ENCODE measurements around the gene COPS8.

COPS8 gene

GRCh38 chr2:237085248-237086221 lies at the start of gene COPS8:
COPS8 (plus strand) TSS chr2:237085889; CDS start chr2:237085965, 76 bp downstream.
- peak; percentile 78 for DNase-seq (ENCODE audit: low read depth, low spot score)

- no peak for DNase-seq (ENCODE audit: low read depth, low spot score)
These were observed 46.2 kb upstream of the COPS8 start for GRCh38 chr2:237039301-237040031.

DNA sequence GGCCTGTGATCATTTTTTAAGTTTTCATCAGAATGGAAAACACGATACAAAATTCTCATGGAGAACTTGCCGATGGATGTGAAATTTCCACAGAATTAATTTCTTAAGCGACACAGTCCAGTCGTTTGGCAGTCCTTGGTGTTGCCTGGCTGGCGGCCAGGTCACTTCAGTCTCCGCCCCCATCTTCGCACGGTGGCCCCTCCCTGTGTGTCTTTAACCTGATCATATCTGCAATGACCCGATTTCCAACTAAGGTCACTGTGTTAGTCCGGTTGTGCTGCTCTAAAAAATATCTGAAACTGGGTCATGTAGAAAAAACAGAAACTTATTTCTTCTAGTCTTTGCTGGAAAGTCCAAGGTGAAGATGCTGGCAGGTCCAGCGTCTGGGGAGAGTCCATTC lies 44.5 kb upstream of the COPS8 start:
- DNase-seq (ENCODE audit: low read depth, low spot score) = no peak

DNA sequence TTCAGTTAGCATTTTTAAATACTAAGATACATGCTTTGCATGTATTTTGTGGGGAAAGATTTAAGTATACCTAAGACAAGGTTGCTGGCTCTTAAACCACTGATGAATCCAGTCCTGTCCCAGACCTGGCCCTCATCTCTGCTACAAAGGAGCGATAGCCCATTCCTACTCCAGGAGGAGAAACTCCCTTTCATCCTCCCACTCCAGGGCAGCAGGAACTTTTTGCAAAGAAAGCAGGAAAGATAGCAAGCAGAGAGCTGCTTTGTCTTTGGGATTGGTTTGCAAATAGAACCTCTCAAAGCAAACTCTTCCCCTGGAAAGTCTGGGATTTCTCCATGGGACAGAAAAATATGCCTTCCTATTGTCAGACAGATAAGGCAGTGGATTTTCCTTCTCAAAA lies 43.6 kb upstream of the COPS8 start:
- no peak for DNase-seq (ENCODE audit: low read depth, low spot score)

GRCh38 chr2:237043866-237044265 lies 41.8 kb upstream of the COPS8 start:
- no peak for DNase-seq (ENCODE audit: low read depth, low spot score)

DNA sequence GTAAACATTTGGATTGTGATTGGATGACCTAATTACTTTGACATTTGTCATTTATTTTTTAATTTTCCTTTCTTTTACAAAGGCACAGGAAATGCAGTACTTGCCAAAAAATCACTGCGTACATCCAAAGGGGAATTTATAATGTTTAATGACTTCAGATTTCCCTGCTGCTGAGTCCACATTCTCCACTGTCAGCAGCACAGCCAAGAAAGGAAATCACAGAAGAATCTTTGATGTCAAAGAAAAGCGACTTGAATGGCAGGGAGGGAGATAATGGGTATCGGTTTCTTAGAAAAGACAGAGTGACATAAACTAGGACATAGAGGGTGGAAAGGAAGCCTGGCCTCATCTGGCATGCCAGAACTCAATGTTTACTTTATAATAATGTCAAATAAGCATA lies 41.4 kb upstream of the COPS8 start:
- DNase-seq (ENCODE audit: low read depth, low spot score) = no peak

DNA sequence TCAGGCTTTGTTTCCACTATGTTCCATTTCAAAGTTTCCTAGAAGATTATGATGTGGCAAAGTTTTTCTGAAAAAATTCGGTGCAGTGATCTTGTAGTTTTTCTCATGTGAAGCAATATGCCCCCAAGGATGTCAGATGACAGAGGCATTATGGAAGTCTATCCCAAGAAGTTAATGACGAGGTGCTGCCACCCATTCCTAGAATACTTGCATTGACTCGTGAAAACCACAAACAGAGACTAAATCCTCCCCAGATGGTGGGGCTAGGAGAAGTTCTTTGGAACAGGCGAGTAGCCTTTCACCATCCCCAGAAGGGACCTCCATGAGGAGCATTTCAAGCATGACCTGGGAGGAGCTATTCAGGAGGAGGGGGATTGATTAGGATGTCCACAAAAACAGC lies 40.2 kb upstream of the COPS8 start:
- no peak for DNase-seq (ENCODE audit: low read depth, low spot score)

DNA sequence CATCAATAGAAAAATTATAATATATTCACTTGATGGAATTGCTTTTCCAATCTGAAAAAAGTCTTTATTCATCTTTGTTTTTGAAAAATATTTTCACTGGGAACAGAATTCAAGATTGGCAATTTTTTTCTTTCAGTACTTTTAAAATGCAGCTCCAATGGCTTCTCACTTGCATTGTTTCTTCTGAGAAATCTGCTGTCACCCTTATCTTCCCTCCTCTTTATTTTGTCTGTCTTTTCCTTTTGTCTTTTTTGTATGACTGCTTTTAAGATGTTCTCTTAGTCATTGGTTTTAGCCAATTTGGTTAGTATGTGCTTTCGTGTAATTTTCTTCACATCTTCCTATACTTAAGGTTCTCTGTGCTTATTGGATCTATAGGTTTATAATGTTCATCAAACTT lies 37.1 kb upstream of the COPS8 start:
- no peak for DNase-seq (ENCODE audit: low read depth, low spot score)

DNA sequence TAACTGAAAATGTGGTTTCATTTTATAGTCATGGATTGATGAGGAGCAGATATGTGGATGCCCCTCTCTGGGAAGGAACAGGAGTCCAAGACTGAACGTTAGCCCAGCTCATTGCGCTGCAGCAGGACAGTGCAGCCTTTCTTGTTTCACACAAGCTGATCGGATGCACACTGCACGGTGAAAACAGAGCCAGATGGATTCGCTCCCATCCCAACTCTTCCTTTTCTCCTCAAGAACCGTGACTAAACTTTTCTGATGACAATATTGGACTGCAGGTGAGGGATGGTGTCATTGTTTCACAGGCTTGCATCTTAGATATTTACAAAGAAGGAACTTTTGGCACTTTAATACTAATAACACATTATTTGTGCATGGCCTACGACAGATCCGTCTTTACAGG lies 33.8 kb upstream of the COPS8 start:
- DNase-seq (ENCODE audit: low read depth, low spot score) = no peak

DNA sequence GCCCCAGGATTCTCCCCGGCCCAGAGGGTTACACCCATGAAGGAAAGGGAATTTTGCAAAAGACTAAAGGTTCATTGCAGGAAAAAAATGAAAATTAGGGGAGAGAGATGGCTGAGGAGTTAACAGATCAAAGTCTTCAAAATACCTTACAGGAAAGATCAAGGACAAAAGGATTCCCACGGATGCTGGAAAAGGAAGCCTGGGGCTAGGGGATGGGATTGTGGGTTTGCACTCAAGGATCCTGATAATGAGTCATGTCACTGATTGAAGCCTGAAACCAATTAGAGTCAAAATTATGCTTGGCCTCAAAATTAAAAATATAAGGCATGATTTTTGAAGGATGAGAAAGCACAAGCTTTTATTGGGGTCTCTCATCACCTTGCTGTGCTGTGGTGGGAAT lies 32.6 kb upstream of the COPS8 start:
- no peak for DNase-seq (ENCODE audit: low read depth, low spot score)

DNA sequence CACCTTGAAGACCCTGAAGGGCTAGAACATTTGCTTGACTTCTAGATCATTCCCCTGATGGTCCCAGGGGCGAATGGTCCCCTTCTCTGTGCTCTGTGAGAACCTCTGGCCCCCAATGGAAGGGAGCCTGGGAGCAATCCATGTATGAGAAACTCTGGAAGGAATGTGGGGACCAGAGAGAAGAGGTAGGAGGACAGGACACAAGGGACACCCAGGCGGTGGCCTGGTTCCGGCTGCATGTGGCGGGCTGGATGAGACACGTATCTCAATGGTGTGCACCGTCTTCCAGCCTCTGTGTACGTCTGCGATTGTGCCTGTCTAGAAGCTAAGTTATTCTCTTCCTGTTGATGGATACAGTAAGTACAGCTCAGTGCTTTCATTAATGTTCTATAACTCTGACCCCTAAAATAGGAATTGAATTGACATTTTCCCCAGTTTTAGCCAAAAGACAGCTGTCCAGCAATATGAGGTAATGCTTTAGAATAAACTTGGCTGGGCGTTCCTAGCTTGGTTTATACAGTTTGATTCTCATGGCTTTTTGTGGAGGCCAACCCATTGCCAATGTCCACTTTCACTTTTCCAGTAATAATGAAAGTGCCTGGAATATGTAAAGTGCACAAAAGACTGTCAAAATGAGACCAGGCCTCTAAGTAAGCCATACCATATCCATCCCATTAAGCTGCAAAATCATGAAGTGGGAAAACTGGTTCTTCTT lies 30.1 kb upstream of the COPS8 start:
- DNase-seq (ENCODE audit: low read depth, low spot score) = no peak

GRCh38 chr2:237056287-237056875 lies 29.3 kb upstream of the COPS8 start:
- DNase-seq (ENCODE audit: low read depth, low spot score) = no peak

DNA sequence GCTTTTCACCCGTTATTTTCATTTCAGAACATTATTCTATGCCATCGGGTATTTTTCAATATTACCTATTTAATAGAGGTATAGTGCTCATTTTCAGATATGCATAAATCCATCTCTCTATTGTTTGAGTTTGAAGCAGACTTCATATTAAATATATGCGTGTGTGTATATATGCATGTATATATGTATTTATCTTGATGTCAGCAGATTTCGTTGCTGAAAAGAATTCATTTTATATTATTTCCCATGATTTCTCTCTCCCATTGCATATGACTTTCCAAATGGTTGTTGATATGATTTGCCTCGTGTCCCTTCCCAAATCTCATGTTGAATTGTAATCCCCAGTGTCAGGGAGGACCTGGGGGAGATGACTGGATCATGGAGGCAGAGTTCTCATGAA lies 28.6 kb upstream of the COPS8 start:
- DNase-seq (ENCODE audit: low read depth, low spot score) = no peak

DNA sequence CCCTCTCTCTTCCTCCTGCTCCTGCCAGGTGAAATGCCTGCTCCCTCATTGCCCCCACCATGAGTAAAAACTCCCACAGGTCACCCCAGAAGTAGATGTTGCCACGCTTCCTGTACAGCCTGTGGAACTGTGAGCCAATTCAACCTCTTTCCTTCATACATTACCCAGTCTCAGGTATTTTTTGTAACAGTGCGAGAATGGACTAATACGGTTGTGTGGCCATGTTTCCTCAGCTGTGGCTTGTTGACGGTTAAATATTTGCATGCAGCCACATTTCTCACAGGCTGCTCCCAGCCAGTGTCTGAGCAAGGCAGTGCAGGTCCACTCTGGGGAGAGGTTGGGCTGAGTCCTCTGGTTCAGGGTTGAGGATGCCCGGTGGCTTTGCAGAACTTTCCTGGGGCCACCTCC lies 27.8 kb upstream of the COPS8 start:
- no peak for DNase-seq (ENCODE audit: low read depth, low spot score)

DNA sequence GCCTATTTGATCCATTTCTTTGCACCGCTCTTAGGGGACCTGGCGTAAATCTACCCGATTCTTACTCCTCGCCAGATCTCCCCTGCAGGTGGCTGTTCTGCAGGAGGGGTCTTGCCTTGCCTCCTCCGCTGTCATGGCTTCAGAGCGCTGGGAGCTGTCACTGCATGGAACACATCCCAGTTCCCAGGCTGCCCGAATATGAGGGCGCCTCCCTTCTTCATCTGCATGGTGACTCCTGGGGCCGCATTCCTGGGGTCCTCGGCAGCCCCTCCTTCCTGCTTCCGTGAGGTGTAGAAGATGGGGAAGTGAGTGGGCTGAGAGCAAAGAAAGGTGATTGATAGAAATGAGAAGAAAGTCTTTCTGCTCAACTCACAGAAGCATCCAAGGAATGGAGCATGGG lies 27.3 kb upstream of the COPS8 start:
- DNase-seq (ENCODE audit: low read depth, low spot score) = no peak

GRCh38 chr2:237059155-237059875 lies 26.4 kb upstream of the COPS8 start:
- no peak for DNase-seq (ENCODE audit: low read depth, low spot score)

DNA sequence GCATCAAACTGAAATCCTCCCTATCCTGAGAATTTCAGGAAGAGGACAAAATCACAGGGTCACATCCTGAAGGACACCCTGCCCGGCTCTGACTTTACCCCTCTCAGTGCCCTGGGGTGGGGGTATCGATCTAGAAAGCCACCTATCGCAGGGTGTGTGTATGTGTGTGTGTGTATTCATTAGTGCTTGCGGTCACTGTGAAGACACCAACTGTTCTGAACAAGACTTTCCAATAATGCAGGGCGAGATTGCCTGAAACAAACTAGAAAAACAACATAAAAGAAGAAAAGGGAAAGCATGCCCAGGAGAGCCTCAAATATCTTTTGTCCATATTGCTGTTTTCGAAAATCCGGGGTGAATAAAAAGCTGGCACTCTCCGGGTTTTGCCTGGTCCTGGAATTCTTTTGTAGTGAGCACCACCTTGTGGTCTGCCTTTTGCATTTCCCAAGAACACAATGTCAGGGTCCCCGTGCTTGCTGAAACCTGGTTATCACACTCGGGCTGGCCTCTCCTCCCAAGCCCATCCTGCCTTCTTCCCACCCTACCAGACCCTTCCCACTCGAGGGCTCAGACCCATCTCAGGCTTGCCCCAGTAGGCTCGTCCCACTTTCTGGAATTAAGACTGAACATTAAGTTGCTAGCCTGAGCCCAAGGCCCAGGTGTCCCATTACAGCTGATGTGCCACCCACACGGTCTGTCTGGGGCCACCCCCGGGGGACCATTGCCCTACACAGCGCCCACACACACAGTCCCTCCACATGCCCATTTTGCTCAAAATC lies 25.0 kb upstream of the COPS8 start:
- no peak for DNase-seq (ENCODE audit: low read depth, low spot score)

DNA sequence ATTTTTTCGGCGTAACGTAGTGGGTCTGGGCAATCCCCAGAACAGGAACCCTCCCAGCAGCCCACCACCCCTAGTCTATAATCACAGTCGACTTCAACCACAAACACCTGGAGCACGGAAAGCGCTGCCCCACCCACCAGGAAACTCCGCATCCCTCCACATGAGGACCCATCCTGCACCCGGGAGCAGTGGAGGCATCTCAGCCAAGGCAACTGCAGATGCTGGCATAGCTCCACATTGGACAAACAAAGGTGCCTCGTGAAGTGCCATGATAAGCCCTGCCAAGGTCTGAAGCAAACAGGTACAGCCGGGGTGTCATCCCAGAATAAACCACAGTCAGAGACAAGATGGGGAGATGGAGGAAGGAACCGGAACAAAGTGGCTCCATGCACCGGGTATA lies 24.3 kb upstream of the COPS8 start:
- DNase-seq (ENCODE audit: low read depth, low spot score) = no peak

GRCh38 chr2:237062585-237062984 lies 23.1 kb upstream of the COPS8 start:
- DNase-seq (ENCODE audit: low read depth, low spot score) = no peak
